GM12878 (cell line): Measurements from ENCODE around the gene BSND. TPM values are rescaled to one million over a fixed set of nuclear protein-coding genes. Genes with fewer than 3 reads are reported as not detected.

ENCODE experiments used
- ATF2 ChIP-seq: IDR thresholded peaks from 2 replicates; pipeline ENCODE4 v1.6.1; 2012; ENCODE audit warnings: low read length, inconsistent platforms
- BHLHE40 ChIP-seq, 2 experiments: fragments of 450-650 bp in 1 of 2; IDR thresholded peaks; 2 replicates each; pipeline ENCODE4 v1.6.1; 2011 to 2017; ENCODE audit warnings: low read depth in 2 of 2, borderline replicate concordance in 1 of 2, improper control_type of control experiment in 1 of 2, low read length in 1 of 2, mild to moderate bottlenecking in 1 of 2
- CTCF ChIP-seq, 3 experiments: IDR thresholded peaks in 2 of 3; conservative IDR thresholded peaks in 1 of 3; 2 replicates each; pipeline ENCODE4 v1.5.1; 2011; ENCODE audit warnings: low read depth in 3 of 3, low read length in 3 of 3, mild to moderate bottlenecking in 3 of 3, control low read depth in 2 of 3, moderate library complexity in 2 of 3, inconsistent platforms in 1 of 3, mixed read lengths in 1 of 3; ENCODE audit not compliant: control insufficient read depth in 2 of 3, insufficient read depth in 1 of 3; ENCODE audit errors: extremely low read depth in 1 of 3
- MYC ChIP-seq: IDR thresholded peaks from 2 replicates; pipeline ENCODE4 v1.6.1; 2011; ENCODE audit warnings: mild to moderate bottlenecking, low read length, moderate library complexity, inconsistent platforms; ENCODE audit not compliant: insufficient read depth, insufficient replicate concordance, insufficient read length, severe bottlenecking
- POLR2AphosphoS5 ChIP-seq: IDR thresholded peaks from 2 replicates; pipeline ENCODE4 v1.6.1; 2011; ENCODE audit warnings: mild to moderate bottlenecking, low read length, inconsistent platforms
- SIN3A ChIP-seq: IDR thresholded peaks from 2 replicates; pipeline ENCODE4 v1.6.1; 2012; ENCODE audit warnings: low read depth, low read length, improper control_type of control experiment
- SUZ12 ChIP-seq: fragments of 200-600 bp; sonication (generic); IDR thresholded peaks from one replicate; pipeline ENCODE4 v1.6.1; 2018; ENCODE audit warnings: antibody characterized with exemption, mild to moderate bottlenecking; ENCODE audit not compliant: unreplicated experiment
- TCF7 ChIP-seq: IDR thresholded peaks from 2 replicates; pipeline ENCODE4 v1.6.1; 2014; ENCODE audit warnings: antibody characterized with exemption, borderline replicate concordance
- polyA plus RNA-seq, 11 experiments: library from polyadenylated mRNA; depleted of rRNA in 4 of 11; unstranded in 6 of 11; stranded (reverse) in 5 of 11; fragments of >200 nt; fragmentation: Nextera tagmentation in 4 of 11; fragmentation: Illumina TruSeq in 1 of 11; extraction: Ambion mirVana in 4 of 11; extraction: Trizol in 1 of 11; gene quantifications; 1 replicate in 1 of 11; 2 replicates in 10 of 11; pipeline versions ENCODE4 v1.2.1 to v1.2.3, GENCODE V29; 2011 to 2016; ENCODE audit warnings: inconsistent platforms in 2 of 11, missing spikeins in 2 of 11, low read depth in 1 of 11
- total RNA-seq, 4 experiments: library from RNA; depleted of rRNA in 3 of 4; stranded (reverse); fragments of >200 nt in 3 of 4; fragmentation: Illumina TruSeq in 1 of 4; extraction: Trizol in 1 of 4; gene quantifications; 2 replicates each; pipeline versions ENCODE4 v1.2.1 to v1.2.3, GENCODE V29; 2013 to 2021
- TF ChIP-seq, protein P1 (sequence below): IDR thresholded peaks from 2 replicates; pipeline ENCODE4 v1.6.1; 2012; ENCODE audit warnings: improper control_type of control experiment, low read depth, low read length; ENCODE audit not compliant: insufficient replicate concordance
- TF ChIP-seq, protein P2 (sequence below): IDR thresholded peaks from 2 replicates; pipeline ENCODE4 v1.6.1; 2012; ENCODE audit warnings: mild to moderate bottlenecking, low read depth, low read length

BSND gene
- total and polyA plus RNA-seq, 10 of the 15 experiments (the other 5 are each of a cell fraction or from before 2014, with no cell fraction given): not detected

GRCh38 chr1:55021942-55022546 is 23.3 kb downstream of the BSND start (continued):
- TF ChIP-seq CTCF (IDR thresholded peaks at IDR 0.05 in 2 of 3, conservative IDR thresholded peaks at IDR 0.05 in 1 of 3; ENCODE audit: control insufficient read depth in 2 of 3, extremely low read depth in 1 of 3, insufficient read depth in 1 of 3, low read depth in 3 of 3, low read length in 3 of 3) (peak; percentile 90 to 94 (median 91)), POLR2AphosphoS5 (no peak), BHLHE40 (IDR thresholded peaks at IDR 0.05; ENCODE audit: borderline replicate concordance in 1 of 2, low read depth in 2 of 2, low read length in 1 of 2) (0 out of 4 replicates have a peak, but pooled peaks of 1 of the 2 experiments have one; percentile 18), TCF7 (no peak), ATF2 (no peak), SUZ12 (no peak), SIN3A (no peak), MYC (no peak)
- TF ChIP-seq, protein P1, sequence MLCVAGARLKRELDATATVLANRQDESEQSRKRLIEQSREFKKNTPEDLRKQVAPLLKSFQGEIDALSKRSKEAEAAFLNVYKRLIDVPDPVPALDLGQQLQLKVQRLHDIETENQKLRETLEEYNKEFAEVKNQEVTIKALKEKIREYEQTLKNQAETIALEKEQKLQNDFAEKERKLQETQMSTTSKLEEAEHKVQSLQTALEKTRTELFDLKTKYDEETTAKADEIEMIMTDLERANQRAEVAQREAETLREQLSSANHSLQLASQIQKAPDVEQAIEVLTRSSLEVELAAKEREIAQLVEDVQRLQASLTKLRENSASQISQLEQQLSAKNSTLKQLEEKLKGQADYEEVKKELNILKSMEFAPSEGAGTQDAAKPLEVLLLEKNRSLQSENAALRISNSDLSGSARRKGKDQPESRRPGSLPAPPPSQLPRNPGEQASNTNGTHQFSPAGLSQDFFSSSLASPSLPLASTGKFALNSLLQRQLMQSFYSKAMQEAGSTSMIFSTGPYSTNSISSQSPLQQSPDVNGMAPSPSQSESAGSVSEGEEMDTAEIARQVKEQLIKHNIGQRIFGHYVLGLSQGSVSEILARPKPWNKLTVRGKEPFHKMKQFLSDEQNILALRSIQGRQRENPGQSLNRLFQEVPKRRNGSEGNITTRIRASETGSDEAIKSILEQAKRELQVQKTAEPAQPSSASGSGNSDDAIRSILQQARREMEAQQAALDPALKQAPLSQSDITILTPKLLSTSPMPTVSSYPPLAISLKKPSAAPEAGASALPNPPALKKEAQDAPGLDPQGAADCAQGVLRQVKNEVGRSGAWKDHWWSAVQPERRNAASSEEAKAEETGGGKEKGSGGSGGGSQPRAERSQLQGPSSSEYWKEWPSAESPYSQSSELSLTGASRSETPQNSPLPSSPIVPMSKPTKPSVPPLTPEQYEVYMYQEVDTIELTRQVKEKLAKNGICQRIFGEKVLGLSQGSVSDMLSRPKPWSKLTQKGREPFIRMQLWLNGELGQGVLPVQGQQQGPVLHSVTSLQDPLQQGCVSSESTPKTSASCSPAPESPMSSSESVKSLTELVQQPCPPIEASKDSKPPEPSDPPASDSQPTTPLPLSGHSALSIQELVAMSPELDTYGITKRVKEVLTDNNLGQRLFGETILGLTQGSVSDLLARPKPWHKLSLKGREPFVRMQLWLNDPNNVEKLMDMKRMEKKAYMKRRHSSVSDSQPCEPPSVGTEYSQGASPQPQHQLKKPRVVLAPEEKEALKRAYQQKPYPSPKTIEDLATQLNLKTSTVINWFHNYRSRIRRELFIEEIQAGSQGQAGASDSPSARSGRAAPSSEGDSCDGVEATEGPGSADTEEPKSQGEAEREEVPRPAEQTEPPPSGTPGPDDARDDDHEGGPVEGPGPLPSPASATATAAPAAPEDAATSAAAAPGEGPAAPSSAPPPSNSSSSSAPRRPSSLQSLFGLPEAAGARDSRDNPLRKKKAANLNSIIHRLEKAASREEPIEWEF: no peak
- TF ChIP-seq, protein P2, sequence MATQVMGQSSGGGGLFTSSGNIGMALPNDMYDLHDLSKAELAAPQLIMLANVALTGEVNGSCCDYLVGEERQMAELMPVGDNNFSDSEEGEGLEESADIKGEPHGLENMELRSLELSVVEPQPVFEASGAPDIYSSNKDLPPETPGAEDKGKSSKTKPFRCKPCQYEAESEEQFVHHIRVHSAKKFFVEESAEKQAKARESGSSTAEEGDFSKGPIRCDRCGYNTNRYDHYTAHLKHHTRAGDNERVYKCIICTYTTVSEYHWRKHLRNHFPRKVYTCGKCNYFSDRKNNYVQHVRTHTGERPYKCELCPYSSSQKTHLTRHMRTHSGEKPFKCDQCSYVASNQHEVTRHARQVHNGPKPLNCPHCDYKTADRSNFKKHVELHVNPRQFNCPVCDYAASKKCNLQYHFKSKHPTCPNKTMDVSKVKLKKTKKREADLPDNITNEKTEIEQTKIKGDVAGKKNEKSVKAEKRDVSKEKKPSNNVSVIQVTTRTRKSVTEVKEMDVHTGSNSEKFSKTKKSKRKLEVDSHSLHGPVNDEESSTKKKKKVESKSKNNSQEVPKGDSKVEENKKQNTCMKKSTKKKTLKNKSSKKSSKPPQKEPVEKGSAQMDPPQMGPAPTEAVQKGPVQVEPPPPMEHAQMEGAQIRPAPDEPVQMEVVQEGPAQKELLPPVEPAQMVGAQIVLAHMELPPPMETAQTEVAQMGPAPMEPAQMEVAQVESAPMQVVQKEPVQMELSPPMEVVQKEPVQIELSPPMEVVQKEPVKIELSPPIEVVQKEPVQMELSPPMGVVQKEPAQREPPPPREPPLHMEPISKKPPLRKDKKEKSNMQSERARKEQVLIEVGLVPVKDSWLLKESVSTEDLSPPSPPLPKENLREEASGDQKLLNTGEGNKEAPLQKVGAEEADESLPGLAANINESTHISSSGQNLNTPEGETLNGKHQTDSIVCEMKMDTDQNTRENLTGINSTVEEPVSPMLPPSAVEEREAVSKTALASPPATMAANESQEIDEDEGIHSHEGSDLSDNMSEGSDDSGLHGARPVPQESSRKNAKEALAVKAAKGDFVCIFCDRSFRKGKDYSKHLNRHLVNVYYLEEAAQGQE: no peak
